ENCODE measurements around the gene KLHL6.

The KLHL6 gene

GRCh38 chr3:183508821-183509220, 46.7 kb downstream of the KLHL6 start:
- no peak overlapping the region for H3K27ac Mint-ChIP-seq
- no peak for DNase-seq

GRCh38 chr3:183507551-183507950, 48.0 kb downstream of the KLHL6 start:
- Mint-ChIP-seq H3K27me3 (ENCODE audit: low read depth, poor library complexity) (peaks cover 4% of the 10 kb centered on the region), H3K27ac (no peak overlapping the region), H3K4me1 (peaks cover 20% of the 10 kb centered on the region), H3K4me3 (no peak overlapping the region), H3K36me3 (ENCODE audit: low read depth) (no peaks in the 10 kb centered on the region), H3K9me3 (no peaks in the 10 kb centered on the region)
- TF ChIP-seq CTCF (IDR thresholded peaks at IDR 0.05): no peak
- DNase-seq: no peak

More at GRCh38 chr3:183508821-183509220, 46.7 kb downstream of the KLHL6 start:
- Mint-ChIP-seq H3K36me3 (ENCODE audit: low read depth) (no peaks in the 10 kb centered on the region), H3K9me3 (no peaks in the 10 kb centered on the region), H3K27me3 (ENCODE audit: low read depth, poor library complexity) (peaks cover 3% of the 10 kb centered on the region), H3K4me1 (peaks cover 22% of the 10 kb centered on the region), H3K4me3 (no peak overlapping the region)
- no peak for TF ChIP-seq CTCF (IDR thresholded peaks at IDR 0.05)

- no peak for TF ChIP-seq CTCF (IDR thresholded peaks at IDR 0.05)
- H3K4me3 Mint-ChIP-seq: no peak overlapping the region
- H3K4me1 Mint-ChIP-seq: peaks cover 17% of the 10 kb centered on the region
- H3K36me3 Mint-ChIP-seq (ENCODE audit: low read depth): no peaks in the 10 kb centered on the region
- H3K27ac Mint-ChIP-seq: peak overlapping the region; percentile 9
- no peak for DNase-seq
- H3K9me3 Mint-ChIP-seq: no peaks in the 10 kb centered on the region
- H3K27me3 Mint-ChIP-seq (ENCODE audit: low read depth, poor library complexity): peaks cover 7% of the 10 kb centered on the region
Measured at GRCh38 chr3:183506674-183507320, 48.7 kb downstream of the KLHL6 start.

GRCh38 chr3:183504597-183504996, 50.9 kb downstream of the KLHL6 start:
- TF ChIP-seq CTCF (IDR thresholded peaks at IDR 0.05): no peak
- peaks cover 12% of the 10 kb centered on the region for H3K27me3 Mint-ChIP-seq (ENCODE audit: low read depth, poor library complexity)
- H3K9me3 Mint-ChIP-seq: no peaks in the 10 kb centered on the region
- H3K27ac Mint-ChIP-seq: no peak overlapping the region
- no peak for DNase-seq
- H3K4me1 Mint-ChIP-seq: peaks cover 14% of the 10 kb centered on the region
- H3K4me3 Mint-ChIP-seq: no peak overlapping the region
- H3K36me3 Mint-ChIP-seq (ENCODE audit: low read depth): no peaks in the 10 kb centered on the region

- no peak for DNase-seq
- Mint-ChIP-seq H3K9me3 (no peaks in the 10 kb centered on the region), H3K27me3 (ENCODE audit: low read depth, poor library complexity) (peaks cover 12% of the 10 kb centered on the region), H3K27ac (no peak overlapping the region), H3K4me3 (no peak overlapping the region), H3K4me1 (peaks cover 14% of the 10 kb centered on the region), H3K36me3 (ENCODE audit: low read depth) (no peaks in the 10 kb centered on the region)
- no peak for TF ChIP-seq CTCF (IDR thresholded peaks at IDR 0.05)
Measured at GRCh38 chr3:183503746-183504145, 51.8 kb downstream of the KLHL6 start.
